Hematopoietic multipotent progenitor cell treated with erythropoietin and hydrocortisone succinate and interleukin-3 and kit ligand, for 8 days (in vitro differentiated cells): ENCODE results near the gene LAMC3.
"Not testable (repeated sequence)": the region's sequence is repeated elsewhere in the genome, so short reads cannot be mapped to it uniquely, and the experiment has no call there.

Source experiments
- DNase-seq: peaks from one replicate; pipeline ENCODE4 v3.0.0-alpha.2; 2015

Gene LAMC3

GRCh38 chr9:131103024-131103423 lies 94.0 kb downstream of the LAMC3 start:
- DNase-seq = no peak

- DNase-seq = no peak
Observed at GRCh38 chr9:131103535-131103934, 94.6 kb downstream of the LAMC3 start.

DNA sequence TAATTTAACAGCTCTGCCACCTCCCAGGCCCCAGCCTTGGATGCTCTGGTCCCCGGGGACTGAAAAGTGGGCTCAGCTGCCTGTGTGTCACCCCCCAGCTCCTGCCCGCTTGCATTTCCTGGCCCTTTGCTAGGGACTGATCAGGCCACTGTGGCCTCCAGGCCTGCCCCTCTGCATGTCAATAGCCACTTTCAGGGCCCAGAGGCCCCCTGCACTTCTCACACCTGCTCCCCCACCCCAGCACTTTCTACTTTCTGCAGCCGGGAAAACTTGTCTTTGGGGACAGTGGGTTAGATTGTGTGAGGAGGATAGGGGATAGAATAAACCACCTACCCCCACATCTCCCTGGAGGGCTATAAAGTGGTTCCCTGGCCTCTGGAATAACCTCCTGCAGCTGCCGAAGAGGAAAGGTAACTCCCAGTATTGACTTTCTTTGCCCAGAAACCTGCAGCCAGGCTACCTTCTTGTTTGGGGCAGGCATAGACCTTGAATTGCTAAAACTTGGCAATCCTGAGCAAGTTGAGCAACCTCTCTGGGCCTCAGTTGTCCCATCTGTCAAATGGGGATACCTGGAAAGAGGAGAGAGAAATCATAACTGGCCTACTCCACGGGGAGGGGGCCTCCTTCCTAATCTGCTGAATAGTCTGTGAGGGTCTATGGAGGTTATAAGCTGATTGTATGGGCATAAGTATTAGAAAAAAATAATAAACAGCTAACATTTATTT lies 95.2 kb downstream of the LAMC3 start:
- DNase-seq = no peak

GRCh38 chr9:131105952-131106351 lies 97.0 kb downstream of the LAMC3 start:
- no peak for DNase-seq

DNA sequence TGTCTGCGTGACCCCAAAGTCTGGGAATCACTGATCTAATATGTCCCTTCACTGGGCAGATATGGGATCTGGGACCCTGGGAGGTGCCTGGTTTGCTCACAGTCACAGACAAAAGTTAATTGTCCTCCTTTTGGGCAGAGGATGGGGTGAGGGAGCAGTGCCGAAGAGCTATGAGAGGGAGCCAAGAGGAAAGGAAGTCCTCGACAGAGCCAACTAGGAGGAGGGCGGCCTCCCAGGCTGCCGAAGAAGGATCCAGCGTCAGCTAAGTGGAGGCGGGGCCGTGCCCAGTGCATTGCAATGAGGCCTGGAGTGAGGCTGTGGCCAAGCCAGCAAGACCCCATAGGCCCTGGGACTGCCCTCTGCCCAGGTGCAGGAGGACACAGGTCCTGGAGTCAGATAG lies 98.8 kb downstream of the LAMC3 start:
- DNase-seq = no peak

DNA sequence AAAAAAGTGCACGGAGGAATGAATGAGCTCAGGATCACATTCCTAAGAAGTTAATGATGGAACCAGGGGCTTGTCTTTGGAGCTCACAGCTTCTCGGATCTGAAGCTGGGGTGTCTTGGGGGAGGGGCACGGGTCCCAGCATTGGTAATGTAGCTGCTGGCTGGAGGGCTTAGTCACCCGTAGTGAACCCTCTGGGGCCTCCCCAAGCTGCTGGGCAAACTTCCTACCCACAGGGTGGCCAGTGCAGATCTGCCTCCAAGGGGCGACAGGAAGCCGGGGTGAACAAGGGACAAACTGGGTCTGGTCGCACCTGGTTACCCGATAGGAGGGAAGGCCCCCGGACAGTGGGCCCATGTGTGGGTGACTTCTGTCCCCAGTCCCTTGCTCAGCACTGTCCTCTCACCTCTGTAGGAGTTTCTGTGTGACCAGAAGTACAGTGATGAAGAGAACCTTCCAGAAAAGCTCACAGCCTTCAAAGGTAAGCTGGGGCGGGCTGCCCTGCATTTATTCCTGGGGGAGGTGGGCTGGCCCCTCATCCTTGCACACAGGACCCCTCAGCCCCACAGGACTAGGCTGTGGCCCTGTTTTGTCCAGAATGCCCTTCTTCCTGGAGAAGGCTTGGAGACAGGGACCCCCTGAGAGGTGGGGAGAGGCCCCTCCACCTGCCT lies 102.3 kb downstream of the LAMC3 start:
- DNase-seq = no peak

GRCh38 chr9:131111854-131112311 lies 102.9 kb downstream of the LAMC3 start:
- no peak for DNase-seq

DNA sequence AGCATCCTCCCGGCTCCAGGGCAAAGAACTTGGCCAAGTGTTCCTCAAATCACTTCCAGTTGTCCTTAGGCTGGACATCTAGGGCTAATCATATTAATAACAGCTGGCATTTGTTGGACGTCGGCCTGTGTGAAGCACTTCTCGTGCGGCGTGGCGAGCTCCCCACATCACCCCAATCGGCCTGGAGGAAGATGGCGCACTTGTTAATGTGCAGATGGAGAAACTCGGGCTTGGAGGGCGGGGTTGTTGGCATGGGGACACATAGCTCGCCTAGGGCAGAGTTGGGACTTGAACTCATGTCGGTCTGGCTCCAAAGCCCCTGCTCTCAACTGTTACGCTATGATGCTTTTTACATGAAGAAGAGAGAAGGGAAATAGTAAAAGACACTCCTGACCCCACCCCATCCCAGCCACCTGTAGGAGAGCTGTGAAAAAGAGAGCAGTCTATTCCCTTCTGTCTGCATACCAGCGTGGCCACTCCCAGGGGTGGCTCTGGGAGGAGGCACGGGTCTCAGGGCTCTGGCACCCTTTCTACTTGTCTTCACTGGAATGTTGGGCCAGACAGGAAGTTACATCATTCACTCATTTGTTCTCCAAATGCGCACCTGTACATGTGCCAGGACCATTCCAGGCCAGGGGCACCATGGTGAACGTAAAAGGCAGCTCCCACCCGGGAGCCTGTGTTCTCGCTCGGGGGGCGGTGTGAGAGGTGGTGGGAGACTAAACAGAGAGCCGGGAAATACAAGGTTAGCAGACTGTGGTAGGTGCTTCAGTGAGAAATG lies 103.6 kb downstream of the LAMC3 start:
- DNase-seq = no peak

DNA sequence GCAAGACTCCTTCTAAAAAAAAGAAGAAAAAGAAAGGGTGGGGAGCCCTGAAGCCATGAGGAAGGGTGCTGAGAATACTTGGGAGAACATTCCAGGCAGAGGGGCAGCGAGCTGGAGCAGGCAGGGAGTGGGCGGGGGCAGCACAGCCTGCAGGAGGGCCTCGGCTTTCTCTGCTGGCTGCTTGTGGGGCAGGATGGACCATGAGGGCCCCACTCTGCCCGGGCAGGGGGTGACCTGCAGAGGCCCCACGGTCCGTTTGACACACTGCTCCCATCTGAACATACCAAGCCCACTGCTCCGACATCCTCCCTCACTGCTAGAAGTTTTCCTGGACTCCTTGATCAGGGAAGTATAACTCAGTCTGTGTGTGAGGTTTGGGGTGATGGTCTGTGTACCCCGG lies 104.7 kb downstream of the LAMC3 start:
- no peak for DNase-seq

DNA sequence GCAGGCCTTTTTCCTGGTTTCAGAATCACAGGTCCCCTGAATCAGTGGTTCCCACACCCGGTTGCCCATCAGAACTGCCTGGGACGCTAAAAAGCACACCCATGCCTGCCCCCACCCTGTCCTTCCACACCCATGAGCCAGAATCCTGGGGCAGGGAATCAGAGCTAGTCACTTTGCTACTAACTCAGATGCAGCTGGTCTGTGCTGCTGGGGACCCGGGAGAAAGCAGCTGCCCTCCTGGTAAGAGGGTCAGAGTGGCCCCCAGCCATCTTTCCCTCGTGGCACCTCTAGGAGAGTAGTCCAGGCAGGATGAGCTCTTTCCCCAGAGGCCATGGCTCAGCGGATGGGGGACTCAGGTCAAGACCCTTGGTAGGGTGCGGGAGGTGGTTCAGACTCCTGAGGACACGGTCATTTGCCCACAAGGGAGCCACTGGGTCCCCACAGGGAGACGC lies 105.1 kb downstream of the LAMC3 start:
- DNase-seq = no peak

DNA sequence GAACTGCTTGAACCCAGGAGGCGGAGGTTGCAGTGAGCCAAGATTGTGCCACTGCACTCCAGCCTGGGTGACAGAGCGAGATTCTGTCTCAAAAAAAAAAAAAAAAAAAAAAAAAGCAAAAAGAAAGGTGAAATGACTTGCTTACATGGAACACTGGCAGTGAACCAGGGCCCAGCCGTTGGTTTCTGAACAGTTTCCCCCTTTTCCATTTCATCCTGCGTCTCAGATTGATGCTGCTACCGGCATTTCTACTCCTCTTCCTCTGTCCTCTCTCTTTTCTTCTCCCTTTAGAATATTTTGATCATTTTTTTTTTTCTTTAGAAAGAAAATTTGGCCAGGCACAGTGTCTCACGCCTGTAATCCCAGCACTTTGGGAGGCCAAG lies 106.4 kb downstream of the LAMC3 start:
- DNase-seq = not testable (repeated sequence)

DNA sequence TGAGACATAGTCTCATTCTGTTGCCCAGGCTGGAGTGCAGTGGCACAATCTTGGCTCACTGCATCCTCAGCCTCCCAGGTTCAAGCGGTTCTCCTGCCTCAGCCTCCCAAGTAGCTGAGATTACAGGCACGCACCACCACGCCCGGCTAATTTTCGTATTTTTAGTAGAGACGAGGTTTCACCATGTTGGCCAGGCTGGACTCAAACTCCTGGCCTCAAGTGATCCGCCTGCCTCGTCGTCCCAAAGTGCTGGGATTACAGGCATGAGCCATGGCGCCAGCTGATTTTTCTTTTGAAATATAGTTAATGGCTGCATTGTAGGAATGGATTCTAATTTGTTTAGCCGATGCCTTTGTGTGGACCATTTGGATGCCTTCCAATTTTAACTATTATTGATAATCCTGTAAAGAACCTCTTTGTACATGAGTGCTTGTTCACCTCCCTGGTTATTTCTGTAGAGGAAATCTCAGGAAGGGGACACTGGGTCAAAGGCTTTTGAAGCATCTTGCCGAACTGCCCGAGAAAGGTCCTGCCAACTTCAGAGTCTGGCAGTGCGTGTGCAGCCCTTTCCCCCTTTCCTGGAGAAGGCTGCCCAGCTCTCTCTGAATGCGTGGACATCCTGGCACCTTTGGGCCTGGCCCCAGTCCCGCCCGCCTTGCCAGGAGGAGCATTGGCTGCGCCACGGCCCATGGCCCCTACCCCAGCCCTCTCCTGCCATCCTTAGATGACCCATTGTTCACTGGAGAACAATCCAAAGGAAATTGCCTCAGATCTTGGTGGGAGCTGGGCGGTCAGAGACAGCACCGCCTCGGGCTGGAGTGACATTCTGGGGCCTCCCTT lies 107.5 kb downstream of the LAMC3 start:
- DNase-seq = no peak

DNA sequence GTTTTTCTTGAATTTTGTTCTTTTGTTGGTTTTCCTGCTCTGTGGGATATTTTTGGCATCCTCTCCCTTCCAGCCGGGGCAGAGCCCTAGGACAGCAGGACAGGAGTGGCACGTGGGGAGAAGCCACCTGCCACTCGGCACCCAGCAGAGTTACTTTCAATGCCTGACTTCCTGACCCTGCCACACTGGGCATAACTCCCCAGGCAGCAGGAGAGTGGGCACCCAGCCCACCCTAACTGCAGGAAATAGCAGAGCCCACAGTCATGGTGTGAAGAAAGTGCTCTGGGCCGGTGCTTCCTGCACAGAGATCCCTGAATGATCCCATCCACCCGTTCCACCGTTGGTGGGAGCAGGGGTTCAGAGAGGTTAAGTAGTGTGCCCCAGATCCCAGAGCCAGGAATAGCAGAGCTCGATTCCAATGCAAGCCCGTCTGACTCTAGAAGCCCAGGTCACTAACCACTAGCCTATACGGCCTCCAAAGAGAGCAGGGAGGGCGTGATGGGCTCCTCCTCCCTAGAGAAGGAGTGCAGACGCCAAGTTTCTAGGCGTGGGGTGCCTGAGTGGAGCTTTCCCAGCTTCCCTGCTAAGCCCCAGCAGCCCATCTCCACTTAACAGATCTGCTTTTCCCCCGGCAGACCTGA lies 108.3 kb downstream of the LAMC3 start:
- no peak for DNase-seq

- no peak for DNase-seq
Observed at GRCh38 chr9:131117762-131118145, 108.8 kb downstream of the LAMC3 start.

DNA sequence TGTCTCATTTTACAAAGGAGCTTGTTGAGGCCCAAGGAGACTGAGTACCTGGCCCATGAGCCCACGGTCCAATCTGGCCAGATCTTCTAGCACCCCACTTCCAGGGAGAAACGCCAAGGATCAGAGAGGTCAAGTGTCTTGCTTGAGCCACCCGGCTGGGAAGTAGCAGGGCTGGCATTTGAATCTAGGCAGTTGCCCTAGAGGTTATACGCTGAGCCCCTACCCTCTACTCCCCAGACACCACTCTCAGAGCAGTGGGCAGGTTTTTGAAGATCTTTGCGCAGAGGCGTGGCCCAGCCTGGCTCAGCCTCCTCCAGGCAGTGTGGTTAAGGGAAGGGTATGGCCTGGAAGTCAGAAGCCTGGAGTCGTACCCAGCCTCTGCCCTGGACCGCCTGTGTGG lies 110.6 kb downstream of the LAMC3 start:
- DNase-seq = no peak

DNA sequence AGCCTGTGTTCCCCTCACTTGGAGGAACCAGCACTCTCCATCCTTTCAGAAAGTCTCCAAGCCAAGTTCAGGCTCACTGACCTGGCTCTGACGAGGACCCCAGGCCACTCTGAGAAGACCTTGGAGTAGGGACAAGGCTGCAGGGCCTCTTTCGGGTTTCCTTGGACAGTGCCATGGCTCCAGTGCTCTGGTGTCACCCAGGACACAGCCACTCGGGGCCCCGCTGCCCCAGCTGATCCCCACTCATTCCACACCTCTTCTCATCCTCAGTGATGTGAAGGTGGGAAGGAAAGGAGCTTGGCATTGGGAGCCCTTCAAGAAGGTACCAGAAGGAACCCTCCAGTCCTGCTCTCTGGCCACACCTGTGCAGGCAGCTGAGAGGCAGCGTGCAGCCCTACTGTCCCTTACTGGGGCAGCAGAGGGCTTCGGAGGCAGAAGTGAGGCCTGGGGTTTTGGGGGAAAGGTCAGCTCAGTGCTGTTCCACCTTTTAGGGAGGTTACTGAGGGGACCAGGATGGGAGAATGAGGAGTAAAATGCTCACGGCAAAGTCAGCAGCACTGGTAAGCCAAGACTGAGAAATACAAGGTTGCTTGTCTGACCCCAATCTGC lies 111.8 kb downstream of the LAMC3 start:
- DNase-seq = no peak

- peak; percentile 11 for DNase-seq
Observed at GRCh38 chr9:131121346-131121745, 112.4 kb downstream of the LAMC3 start.

GRCh38 chr9:131122158-131122557 lies 113.2 kb downstream of the LAMC3 start:
- no peak for DNase-seq

DNA sequence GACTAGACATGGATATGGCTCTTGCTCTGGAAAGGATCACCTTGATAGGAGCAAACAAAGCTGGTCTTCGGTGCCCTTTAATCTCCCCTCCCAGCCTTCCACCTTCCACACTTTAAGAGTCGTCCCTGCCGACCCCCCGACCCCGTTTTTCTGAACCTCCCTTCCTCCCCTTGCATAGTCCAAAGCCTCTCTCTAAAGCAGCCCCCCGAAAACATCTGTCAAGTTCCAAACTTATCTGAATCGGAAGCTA lies 116.0 kb downstream of the LAMC3 start:
- no peak for DNase-seq

DNA sequence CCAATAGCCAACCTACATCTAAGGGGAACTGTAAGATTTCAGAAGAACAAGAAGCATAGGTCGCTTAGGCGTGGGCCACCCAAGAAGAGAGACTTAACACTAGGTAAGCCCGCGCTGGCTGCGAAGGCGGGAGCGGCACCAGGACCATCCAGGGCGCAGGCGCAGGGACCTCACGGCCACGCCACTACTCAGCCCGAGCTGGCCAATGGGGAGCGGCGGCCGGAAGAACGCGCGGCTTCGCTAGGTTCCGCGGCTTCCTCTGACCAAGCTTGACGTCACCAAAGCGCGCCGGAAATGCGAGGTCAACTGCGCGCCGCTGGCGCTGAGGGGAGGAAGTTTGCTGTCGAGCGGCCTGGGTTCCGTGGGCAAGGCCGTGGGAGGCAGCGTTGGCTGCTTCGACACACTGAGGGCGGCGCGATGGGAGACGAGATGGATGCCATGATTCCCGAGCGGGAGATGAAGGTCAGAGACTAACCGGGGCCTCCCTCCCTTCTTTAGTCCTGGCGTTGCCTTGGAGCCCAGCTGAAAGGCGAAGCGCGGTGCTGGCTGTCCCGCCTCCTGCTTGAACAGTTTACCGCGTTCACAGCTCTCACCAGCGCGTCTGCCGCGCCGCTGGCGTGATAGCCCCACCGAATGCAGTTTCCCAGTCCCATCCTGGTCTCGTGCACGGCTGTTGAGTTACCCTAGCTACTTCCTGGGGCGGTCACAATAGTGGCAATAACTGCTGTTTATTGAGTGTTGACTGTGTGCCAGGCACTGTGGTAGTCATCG lies 116.5 kb downstream of the LAMC3 start, which contains the start of gene NUP214:
Gene NUP214 (plus strand): TSS at position 299 of the 771 bp plus-strand sequence. CDS start 119 bp downstream, at position 418.
- peak; percentile 98 for DNase-seq

DNA sequence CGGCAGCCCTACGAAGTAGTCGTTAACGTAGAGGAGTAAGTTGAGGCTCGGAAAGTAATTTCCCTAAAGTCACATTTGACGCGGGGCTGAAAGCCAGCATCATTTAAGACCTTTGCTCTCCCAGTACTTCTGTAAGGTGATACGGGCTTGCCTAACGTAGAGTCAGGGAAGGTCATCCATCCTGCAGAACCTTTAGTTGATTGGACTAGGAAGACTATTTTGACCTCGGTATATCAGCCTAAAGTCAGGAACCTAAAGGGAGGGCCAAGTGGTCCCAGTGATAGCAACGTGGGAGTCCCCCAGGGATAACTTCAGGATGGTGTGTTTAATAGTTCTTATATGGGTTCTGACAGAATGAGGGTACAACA lies 117.1 kb downstream of the LAMC3 start:
- no peak for DNase-seq
